Measurements from ENCODE around the gene MAP2K6.

MAP2K6 gene

DNA sequence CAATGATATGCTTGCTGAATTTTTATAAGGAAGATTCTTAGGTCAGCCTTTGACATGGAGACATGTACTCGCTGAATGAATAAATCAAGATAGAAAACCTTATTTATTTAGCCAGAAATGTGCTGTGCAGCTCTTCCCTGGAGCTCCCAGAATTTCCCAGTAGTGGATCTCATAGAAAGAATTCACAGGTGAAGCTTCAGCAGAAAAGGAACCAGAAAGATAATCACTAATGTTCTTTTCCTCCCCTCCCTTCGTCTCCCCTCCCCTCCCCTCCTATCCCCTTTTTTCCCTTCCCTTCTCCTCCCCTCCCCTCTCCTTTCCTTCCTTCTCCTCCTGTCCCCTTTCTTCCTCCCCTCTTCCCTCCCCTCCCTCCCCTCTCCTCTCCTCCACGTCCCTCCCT is 158.2 kb downstream of the MAP2K6 start:
- no peak for TF ChIP-seq ZFX (IDR thresholded peaks at IDR 0.05)
- no peak overlapping the region for H3K27ac ChIP-seq

DNA sequence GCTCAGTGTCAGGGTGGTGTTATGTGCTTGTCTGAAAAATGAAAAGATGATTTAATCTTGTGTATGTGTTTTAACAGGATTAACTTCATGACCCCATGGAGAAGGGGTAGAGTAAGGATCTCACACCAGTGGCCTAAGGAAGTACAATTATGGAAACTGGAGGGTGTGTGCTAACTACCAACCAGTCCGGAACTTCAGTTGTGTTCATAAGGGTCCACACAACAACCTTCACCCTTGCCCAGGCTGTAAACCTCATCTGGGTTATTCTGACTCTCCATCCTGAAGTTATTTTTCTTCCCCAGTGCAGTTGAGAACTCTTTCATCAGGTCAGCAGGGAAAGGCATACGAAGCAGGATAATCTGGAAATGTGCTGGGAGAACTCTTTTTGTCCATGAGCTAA is 158.9 kb downstream of the MAP2K6 start:
- TF ChIP-seq, protein P1, sequence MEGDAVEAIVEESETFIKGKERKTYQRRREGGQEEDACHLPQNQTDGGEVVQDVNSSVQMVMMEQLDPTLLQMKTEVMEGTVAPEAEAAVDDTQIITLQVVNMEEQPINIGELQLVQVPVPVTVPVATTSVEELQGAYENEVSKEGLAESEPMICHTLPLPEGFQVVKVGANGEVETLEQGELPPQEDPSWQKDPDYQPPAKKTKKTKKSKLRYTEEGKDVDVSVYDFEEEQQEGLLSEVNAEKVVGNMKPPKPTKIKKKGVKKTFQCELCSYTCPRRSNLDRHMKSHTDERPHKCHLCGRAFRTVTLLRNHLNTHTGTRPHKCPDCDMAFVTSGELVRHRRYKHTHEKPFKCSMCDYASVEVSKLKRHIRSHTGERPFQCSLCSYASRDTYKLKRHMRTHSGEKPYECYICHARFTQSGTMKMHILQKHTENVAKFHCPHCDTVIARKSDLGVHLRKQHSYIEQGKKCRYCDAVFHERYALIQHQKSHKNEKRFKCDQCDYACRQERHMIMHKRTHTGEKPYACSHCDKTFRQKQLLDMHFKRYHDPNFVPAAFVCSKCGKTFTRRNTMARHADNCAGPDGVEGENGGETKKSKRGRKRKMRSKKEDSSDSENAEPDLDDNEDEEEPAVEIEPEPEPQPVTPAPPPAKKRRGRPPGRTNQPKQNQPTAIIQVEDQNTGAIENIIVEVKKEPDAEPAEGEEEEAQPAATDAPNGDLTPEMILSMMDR (conservative IDR thresholded peaks at IDR 0.05): no peak
- no peak for TF ChIP-seq ZFX (IDR thresholded peaks at IDR 0.05)
- no peak overlapping the region for H3K27ac ChIP-seq

DNA sequence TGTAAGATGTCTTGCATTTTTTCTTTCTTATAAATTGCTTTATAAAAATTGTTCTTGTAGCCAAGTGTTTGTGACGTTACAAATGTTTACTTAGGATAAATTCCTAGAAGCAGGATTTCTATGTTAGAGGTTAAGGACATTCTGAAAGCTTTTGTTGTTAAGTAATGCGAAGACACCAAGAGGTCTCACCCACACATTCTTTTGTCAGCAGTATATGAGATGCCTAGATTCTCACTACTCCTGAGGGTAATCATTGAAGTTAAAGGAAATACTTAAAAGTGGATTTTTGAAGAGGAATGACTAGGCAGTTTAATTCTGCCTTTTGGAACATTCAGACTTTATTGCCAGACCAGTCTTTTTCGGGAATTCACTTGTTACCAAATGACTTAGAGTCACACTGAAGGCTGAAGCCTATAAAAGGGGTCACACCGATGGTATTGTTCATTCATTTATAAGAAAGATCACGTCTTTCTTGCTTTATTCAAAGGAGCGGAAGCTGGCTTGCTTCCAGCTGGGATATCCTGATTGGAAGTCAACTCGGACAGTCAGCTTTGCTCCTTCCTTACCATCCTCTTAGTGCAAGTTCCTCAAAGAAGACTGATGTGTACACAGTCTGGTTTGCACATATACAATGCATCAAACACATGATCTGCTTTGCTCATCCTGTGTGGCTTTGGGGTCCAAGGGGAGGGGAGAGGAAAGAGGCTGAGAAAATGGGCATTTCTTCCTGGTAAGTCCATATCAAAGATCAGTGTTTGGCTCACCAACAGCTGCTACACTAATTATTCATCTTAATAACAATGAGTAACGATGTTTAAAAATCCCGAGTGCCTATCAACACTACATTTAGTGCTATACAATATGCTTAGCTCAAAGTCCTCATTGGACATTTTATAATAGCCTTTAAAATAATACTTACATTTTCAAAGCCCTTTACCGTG is 160.0 kb downstream of the MAP2K6 start:
- TF ChIP-seq, protein P1 (conservative IDR thresholded peaks at IDR 0.05): no peak
- TF ChIP-seq ZFX (IDR thresholded peaks at IDR 0.05): no peak
- no peak overlapping the region for H3K27ac ChIP-seq

DNA sequence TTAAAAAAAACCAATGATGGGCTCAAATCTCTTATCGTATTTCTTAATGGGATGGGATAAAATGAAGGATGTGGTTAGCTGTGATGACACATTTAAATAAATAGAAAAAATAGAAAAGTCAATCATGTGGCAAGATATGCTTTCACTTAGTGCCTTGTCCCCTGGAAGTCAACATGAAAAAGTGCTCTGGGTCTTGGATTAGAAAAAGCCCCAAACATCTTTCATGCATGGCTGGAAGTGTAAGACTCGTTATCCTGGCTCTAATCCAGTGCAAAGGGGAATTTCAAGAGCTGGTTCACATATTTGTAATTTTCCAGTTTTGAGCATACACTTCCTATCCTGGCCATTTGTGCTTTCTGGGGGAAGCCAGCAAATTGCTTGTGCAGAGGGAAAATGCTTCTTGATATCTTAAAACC is 160.9 kb downstream of the MAP2K6 start:
- no peak for TF ChIP-seq ZFX (IDR thresholded peaks at IDR 0.05)
- TF ChIP-seq, protein P1 (conservative IDR thresholded peaks at IDR 0.05): no peak
- no peak overlapping the region for H3K27ac ChIP-seq

DNA sequence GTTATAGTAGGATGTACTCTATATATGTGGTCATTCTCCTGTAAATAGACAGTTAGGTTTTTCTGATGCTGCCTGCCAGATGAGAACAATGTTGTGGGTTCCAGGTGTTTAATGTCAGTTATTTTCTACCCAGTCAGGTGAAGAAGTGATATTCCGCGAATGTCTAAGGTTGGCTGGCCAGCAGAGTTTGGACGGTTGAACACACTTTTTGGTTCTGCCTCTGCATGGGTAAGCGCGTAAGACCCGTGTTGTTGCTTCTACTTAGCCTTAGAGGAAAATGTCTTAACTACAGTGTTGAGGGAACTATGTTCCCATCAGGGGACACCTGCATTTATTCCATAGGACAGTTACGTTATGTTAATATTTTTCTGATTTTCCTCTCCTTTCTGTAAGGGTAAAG is 162.6 kb downstream of the MAP2K6 start:
- H3K27ac ChIP-seq: no peak overlapping the region
- TF ChIP-seq, protein P1 (conservative IDR thresholded peaks at IDR 0.05): no peak
- TF ChIP-seq ZFX (IDR thresholded peaks at IDR 0.05): no peak

DNA sequence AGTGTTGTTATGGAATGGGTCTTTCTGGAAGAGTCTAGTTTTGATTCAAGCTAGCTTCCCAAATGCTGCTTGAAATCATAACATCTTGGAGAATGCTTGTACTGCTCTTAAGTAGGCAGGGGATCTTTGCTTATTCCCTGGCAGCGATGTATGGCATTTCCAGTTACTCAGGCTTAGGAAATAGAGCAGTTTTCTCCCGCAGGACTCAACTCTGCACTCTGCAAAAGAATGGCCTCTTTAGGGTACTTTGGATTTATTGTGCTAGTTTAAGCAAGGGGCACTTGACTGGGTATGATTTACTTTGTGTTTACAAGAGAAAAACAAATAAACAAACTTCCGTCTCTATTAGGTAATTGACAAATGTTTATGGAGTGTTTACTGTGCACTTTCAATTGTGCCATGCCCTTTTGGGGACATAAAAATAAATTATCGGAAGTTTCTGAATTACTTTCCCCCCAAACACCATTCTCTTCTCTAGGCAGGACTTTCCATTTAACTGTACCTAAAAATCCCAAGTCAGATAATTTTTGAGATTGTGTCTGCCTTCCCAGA is 164.0 kb downstream of the MAP2K6 start:
- H3K27ac ChIP-seq: no peak overlapping the region
- TF ChIP-seq, protein P1 (conservative IDR thresholded peaks at IDR 0.05): no peak
- TF ChIP-seq ZFX (IDR thresholded peaks at IDR 0.05): no peak

DNA sequence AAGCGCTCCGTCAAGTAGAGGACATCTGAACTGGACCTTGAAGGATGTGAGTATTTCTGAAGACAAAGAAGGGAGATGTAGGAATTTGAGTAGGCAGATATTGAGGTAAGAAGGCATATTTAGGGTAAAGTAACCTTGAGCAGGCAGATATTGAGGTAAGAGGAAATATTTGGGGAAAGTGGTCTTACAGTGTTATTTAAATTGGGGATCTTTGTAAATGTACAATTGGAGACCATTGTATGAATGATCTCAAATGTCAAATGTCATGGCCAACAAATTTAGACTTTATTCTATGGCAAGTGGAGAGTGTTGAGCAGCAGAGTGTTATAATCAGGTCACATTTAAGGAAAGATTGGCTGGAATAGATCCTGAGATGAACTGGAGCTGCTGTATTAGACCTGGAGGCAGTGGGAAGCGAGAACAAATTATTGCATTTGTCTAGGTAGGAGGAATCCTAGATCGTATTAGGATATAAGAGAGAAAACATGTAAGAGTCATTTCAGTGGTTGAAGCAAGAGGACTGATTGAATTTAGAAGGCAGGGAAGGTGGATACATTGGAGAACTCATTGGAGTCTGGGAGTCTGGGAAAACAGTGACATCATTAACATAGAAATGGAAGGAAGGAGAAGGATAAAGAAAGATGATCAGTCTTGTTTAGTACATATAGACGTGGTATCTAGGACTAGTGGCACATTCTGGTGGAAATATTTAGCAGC is 165.6 kb downstream of the MAP2K6 start:
- no peak overlapping the region for H3K27ac ChIP-seq
- TF ChIP-seq ZFX (IDR thresholded peaks at IDR 0.05): no peak
- TF ChIP-seq, protein P1 (conservative IDR thresholded peaks at IDR 0.05): no peak

Data from C4-2B (cell line).